ENCODE measurements around the gene VPS35L. TPM values are rescaled to one million over a fixed set of nuclear protein-coding genes. Genes with fewer than 3 reads are reported as not detected.

VPS35L gene
- total RNA-seq, 1 experiment from 2014 or later, result 51.1 TPM

DNA sequence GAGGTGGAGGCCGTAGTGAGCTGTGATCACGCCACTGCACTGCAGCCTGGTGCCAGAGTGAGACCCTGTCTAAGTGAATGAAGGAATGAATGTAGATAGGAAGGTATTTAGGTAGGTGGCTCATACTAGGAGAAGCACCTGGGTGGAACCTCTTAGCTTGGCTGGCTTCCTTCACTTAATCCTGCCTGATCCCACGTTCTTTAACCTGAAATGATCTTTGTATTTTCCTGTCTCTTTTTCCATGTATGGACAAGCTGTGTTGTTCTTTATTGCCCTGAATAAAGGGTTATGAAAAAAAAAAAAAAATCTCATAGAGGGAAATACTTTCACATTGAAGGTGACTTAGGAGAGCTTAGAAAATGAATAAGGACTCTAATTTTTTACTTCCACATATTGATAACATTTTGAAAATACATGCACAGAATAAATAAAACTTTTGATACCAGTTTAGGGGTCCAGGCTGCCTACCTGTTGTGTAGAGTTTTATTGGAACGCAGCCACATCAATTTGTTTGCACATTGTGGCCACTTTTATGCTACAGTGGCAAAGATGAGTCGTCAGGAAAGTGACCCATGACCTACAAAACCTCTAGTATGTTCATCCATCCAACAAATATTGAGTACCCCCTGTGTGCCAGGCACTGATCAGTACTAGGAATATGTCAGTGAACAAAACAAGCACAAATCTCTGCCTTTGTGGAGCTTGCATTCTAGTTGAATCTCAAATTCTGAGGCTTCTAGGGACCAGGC is 44.6 kb downstream of the VPS35L start:
- Histone ChIP-seq H3K4me3 (ENCODE audit: low read depth, low read length, poor library complexity, severe bottlenecking) (no peak overlapping the region), H3K36me3 (ENCODE audit: insufficient read depth, low read length, poor library complexity, severe bottlenecking) (no peaks in the 10 kb centered on the region), H3K9me3 (ENCODE audit: low read depth, low read length, poor library complexity, severe bottlenecking) (no peaks in the 10 kb centered on the region), H3K27ac (ENCODE audit: low read depth, low read length, poor library complexity, severe bottlenecking) (no peak overlapping the region), H3K27me3 (replicated peaks; ENCODE audit: insufficient read depth, low read depth, low read length, poor library complexity) (no peaks in the 10 kb centered on the region), H3K4me1 (ENCODE audit: insufficient read depth, low read length, poor library complexity, severe bottlenecking) (no peaks in the 10 kb centered on the region)
- BruUV-seq (replicated peaks), result no TSS peak
- TF ChIP-seq, protein P1, sequence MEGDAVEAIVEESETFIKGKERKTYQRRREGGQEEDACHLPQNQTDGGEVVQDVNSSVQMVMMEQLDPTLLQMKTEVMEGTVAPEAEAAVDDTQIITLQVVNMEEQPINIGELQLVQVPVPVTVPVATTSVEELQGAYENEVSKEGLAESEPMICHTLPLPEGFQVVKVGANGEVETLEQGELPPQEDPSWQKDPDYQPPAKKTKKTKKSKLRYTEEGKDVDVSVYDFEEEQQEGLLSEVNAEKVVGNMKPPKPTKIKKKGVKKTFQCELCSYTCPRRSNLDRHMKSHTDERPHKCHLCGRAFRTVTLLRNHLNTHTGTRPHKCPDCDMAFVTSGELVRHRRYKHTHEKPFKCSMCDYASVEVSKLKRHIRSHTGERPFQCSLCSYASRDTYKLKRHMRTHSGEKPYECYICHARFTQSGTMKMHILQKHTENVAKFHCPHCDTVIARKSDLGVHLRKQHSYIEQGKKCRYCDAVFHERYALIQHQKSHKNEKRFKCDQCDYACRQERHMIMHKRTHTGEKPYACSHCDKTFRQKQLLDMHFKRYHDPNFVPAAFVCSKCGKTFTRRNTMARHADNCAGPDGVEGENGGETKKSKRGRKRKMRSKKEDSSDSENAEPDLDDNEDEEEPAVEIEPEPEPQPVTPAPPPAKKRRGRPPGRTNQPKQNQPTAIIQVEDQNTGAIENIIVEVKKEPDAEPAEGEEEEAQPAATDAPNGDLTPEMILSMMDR (conservative IDR thresholded peaks at IDR 0.05; ENCODE audit: low read depth, low read length), result no peak
- no peak for TF ChIP-seq EZH2 (IDR thresholded peaks at IDR 0.05; ENCODE audit: borderline replicate concordance, low read depth, low read length, poor library complexity, severe bottlenecking)
- ChIA-PET POLR2A (ENCODE audit: low non-redundant PET) (no interaction called here), CTCF (interaction anchor here (0.6 kb wide), 3 partner anchors 9 to 16 kb away, joined by 3 to 5 read pairs (median 4); no protein-coding TSS in a partner anchor)
- intact Hi-C loops (cut with micrococcal nuclease; ENCODE audit: unreplicated experiment), result loop anchor here (10.0 kb wide), 1 partner anchor 785 kb away; no protein-coding TSS in a partner anchor
- DNase-seq (ENCODE audit: low spot score), result no peak

DNA sequence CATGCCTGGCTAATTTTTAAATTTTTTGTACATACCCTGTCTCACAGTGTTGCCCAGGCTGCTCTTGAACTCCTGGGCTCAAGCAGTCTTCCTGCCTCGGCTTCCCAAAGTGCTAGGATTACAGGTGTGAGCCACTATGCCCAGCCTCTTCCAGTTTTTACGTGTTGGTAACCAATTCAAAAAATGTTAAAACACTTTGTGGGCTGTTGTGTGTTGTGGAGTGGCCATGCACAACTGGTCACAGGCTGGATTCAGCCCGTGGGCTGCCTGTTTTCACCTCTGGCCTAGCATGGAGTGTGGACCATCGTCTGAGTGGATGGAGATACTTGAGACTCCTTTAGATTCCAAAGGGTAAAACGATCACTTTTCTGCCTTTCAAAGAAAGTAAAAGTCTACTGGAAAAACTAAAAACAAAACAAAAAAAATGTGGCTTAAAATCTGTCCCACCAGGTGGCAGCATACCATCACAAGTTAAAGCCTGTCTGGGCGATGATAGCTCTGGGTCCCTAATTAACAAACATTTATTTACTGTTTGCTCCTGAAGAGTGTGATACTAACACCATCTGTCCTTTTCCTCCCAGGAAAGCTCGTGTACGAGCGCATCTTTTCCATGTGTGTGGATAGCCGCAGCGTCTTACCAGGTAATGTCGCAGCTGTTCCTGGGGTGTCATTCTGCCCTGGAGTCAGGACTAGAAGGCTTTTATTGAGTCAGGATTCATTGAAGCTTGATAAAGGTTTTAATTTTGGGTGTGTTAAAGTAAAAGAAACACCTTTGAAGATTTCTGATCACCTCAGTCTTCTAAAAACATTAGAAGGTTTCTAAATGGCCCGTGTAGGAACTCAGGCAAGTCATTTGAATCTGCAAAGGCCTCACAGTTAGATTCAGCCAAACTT is 45.8 kb downstream of the VPS35L start:
- peak; percentile 44 for DNase-seq (ENCODE audit: low spot score)
- Histone ChIP-seq H3K9me3 (ENCODE audit: low read depth, low read length, poor library complexity, severe bottlenecking) (no peaks in the 10 kb centered on the region), H3K4me3 (ENCODE audit: low read depth, low read length, poor library complexity, severe bottlenecking) (no peak overlapping the region), H3K27ac (ENCODE audit: low read depth, low read length, poor library complexity, severe bottlenecking) (no peak overlapping the region), H3K27me3 (replicated peaks; ENCODE audit: insufficient read depth, low read depth, low read length, poor library complexity) (no peaks in the 10 kb centered on the region), H3K36me3 (ENCODE audit: insufficient read depth, low read length, poor library complexity, severe bottlenecking) (no peaks in the 10 kb centered on the region), H3K4me1 (ENCODE audit: insufficient read depth, low read length, poor library complexity, severe bottlenecking) (no peaks in the 10 kb centered on the region)
- intact Hi-C loops (cut with micrococcal nuclease; ENCODE audit: unreplicated experiment), result loop anchor here (1.0 to 10.0 kb wide), 2 partner anchors 285 to 783 kb away; no protein-coding TSS in a partner anchor
- TF ChIP-seq, protein P1 (conservative IDR thresholded peaks at IDR 0.05; ENCODE audit: low read depth, low read length), result peak; percentile 72
- TF ChIP-seq EZH2 (IDR thresholded peaks at IDR 0.05; ENCODE audit: borderline replicate concordance, low read depth, low read length, poor library complexity, severe bottlenecking), result no peak
- ChIA-PET CTCF (interaction anchor here (0.6 to 1.2 kb wide), 8 partner anchors 18 to 699 kb away, joined by 3 to 13 read pairs (median 4); no protein-coding TSS in a partner anchor), POLR2A (ENCODE audit: low non-redundant PET) (no interaction called here)
- no TSS peak for BruUV-seq (replicated peaks)

DNA sequence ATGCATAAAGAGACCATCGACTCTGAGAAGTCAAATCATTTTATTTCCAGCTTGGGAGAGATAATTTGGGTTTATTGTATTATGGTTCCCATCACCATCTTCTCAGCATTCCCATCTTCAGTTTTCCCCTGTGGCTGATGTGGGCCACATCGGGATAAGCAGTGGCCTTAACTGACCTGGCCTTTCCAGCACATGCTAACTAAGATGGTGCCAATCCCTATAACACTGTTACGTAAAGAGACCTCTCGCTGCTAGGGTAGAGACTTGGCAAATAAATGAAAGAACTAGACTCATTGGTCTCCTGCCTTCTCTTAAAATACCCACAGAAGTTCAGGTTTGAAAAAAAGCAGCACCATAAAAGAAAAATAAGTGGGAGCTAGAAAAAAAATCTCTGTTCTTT is 49.4 kb downstream of the VPS35L start:
- Histone ChIP-seq H3K27ac (ENCODE audit: low read depth, low read length, poor library complexity, severe bottlenecking) (no peak overlapping the region), H3K4me3 (ENCODE audit: low read depth, low read length, poor library complexity, severe bottlenecking) (no peak overlapping the region), H3K27me3 (replicated peaks; ENCODE audit: insufficient read depth, low read depth, low read length, poor library complexity) (no peaks in the 10 kb centered on the region), H3K9me3 (ENCODE audit: low read depth, low read length, poor library complexity, severe bottlenecking) (no peaks in the 10 kb centered on the region), H3K36me3 (ENCODE audit: insufficient read depth, low read length, poor library complexity, severe bottlenecking) (no peaks in the 10 kb centered on the region), H3K4me1 (ENCODE audit: insufficient read depth, low read length, poor library complexity, severe bottlenecking) (no peaks in the 10 kb centered on the region)
- BruUV-seq (replicated peaks), result no TSS peak
- ChIA-PET CTCF (no interaction called here), POLR2A (ENCODE audit: low non-redundant PET) (no interaction called here)
- no peak for DNase-seq (ENCODE audit: low spot score)
- TF ChIP-seq, protein P1 (conservative IDR thresholded peaks at IDR 0.05; ENCODE audit: low read depth, low read length), result no peak
- TF ChIP-seq EZH2 (IDR thresholded peaks at IDR 0.05; ENCODE audit: borderline replicate concordance, low read depth, low read length, poor library complexity, severe bottlenecking), result no peak
- intact Hi-C loops (cut with micrococcal nuclease; ENCODE audit: unreplicated experiment), result loop anchor here (10.0 kb wide), 1 partner anchor 780 kb away; no protein-coding TSS in a partner anchor

All from A673 (cell line).